ENCODE results near the gene LRRC14B. TPM values are rescaled to one million over a fixed set of nuclear protein-coding genes. Genes with fewer than 3 reads are reported as not detected.
A peak's percentile ranks its signal among the peaks of the same experiment; 100 is the strongest.
"Not testable (repeated sequence)": the region's sequence is repeated elsewhere in the genome, so short reads cannot be mapped to it uniquely, and the experiment has no call there.

LRRC14B gene
- total RNA-seq, 1 donor from 2014 or later: 74.9 TPM

DNA sequence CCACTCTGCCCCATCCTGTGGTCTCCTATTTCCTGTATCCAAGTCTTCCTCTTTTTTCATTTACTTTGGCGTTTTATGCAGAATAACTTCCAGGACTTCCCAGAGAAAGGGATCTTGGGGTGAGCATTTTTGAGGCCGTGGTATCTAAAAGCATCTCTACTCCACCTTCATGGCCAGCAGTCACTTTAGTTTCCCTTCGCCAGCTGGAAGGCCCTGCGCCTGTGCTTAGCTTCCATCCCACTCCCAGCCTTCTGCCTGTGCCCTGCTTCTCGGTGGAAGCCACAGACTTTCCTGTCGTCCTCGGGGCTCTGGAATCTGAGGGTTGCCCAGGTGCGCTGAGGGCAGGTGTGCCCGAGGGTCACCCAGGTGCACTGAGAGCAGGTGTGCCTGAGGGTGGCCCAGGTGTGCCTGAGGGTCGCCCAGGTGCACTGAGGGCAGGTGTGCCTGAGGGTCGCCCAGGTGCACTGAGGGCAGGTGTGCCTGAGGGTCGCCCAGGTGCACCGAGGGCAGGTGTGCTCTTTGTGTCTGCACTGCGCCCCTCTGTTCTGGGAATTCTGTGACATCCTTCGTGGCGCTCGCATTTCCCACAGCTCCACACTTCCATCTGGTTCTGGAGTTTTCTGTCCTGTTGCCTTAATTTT is 32.4 kb upstream of the LRRC14B start:
- intact Hi-C loops (cut with DNase I): no loop called here
- ATAC-seq (no peak), DNase-seq (ENCODE audit: missing footprints) (no peak)

DNA sequence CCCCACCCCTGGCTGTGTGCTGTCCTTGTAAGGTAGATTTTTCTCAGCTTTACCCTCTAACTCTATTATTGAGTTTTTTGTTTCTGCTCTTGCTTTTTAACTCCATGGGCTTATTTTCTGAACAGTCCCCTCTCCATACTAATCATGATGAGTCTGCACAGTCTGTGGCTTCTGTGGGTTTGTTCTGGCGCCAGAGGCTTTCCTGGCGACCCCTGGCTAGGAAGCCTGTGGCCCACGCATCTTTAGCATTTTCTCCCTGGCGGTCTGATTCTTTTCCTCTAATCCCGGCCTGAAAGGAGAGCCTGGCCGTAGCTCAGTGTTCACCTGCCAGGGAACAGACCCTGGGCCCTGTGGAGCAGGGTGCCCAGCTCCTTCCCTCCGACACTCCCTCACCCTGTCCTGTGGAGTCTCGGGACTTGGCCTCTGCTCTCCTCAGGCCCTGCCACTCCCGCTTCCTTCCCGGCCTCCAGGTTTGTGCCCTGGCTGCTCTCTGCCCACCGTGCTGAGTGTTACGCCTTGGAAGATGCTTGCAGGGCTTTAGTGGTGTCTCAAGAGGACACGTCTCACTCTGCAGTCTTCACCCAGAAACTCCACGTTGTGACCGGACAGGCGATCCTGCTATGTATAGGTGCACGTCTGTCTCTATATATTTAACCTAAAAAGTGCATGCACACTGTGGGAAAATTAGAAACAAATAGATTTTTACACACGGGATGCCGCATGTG is 31.7 kb upstream of the LRRC14B start:
- DNase-seq (ENCODE audit: missing footprints): no peak
- intact Hi-C loops (cut with DNase I): no loop called here
- no peak for ATAC-seq

DNA sequence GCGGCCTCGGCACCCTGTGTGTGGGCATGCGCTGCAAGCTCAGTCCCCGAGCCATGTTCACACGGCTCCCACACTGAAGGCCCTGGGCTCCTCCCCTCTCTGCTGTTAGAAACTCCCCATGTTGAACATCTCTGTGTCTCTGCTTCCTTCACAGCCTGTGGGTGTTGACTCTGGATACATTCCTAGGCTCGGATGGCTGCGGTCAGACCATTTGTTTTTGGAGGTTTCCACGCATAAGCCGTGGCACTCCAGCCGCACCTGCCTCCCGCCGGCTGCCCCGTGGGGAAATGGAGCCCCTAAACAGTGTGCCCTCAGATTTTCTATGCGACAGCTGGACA is 31.2 kb upstream of the LRRC14B start:
- no peak for ATAC-seq
- intact Hi-C loops (cut with DNase I): no loop called here
- DNase-seq (ENCODE audit: missing footprints): no peak

DNA sequence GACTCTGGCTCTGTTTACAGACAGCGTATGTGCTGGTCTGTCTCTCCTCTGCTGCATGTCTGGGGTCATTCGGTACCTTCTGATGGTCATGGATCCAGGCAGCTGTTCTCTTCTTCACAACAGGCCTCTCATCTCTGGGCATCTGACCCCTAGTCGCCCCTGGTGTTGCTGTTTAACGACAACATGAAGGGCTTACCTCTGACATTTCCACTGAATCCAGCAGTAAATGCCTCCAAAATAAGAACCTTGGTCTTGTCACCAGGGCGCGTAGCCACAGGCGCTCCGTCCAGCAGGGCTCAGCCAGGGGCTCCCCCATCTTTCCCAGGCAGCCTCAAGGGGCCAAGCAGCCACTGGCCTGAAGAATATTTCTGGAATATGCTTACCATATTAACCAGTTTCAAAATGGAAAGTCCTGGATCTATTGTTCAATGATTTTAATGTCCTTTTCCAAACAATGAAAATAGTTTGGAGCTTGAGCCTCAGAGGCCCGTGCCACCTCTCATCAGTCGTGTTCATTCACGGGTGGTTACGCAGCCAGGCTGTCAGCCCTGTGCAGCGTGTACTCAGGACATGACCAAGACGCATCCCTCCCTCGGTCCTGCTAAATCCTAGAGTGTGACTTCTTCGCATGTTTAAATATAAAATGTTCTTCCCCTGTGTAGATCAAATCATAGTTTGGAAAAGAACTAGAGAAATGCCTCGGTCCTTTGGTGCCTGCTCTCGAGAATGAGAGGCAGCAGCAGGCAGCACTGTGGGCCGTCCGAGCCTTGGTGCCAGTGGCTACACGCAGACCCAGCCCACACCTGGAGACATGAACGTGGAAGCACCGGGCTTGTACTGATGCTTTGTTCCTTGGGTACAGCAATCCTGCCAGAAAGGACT is 30.1 kb upstream of the LRRC14B start:
- intact Hi-C loops (cut with DNase I): no loop called here
- ATAC-seq (no peak), DNase-seq (ENCODE audit: missing footprints) (no peak)

DNA sequence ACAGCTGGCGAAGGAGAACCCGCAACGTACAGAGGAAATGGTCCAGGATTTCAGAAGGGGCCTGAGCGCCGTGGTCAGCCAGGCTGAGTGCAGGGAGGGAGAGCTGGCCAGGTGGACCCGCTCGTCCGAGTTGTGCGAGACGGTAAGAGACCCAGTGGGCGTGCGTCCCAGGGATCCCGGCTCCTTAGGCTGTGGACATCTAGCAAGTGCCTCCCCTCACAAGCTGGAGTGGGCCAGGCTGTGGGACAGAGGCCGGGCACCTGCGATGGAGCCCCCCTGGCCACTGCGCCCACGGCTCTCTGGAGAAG is 29.5 kb upstream of the LRRC14B start:
- intact Hi-C loops (cut with DNase I): no loop called here
- ATAC-seq: no peak
- no peak for DNase-seq (ENCODE audit: missing footprints)

DNA sequence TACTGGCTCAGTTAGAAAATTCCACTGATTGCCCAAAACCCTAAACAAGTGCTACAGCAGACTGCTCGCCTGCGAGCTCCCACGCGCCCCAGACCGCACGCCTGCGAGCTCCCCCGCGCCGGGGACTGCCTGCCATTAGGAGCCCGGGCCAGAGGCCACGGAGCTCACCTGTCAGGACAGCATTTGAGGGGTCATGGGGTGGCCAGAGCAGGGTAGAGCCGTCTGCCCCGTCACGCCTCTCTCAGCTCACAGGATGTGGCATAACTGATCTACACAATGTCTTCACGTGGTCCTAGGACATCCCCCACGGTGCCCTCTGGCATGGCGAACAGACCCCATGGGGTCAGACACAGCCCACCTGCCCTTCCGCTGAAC is 29.1 kb upstream of the LRRC14B start:
- DNase-seq (ENCODE audit: missing footprints): no peak
- intact Hi-C loops (cut with DNase I): no loop called here
- no peak for ATAC-seq

DNA sequence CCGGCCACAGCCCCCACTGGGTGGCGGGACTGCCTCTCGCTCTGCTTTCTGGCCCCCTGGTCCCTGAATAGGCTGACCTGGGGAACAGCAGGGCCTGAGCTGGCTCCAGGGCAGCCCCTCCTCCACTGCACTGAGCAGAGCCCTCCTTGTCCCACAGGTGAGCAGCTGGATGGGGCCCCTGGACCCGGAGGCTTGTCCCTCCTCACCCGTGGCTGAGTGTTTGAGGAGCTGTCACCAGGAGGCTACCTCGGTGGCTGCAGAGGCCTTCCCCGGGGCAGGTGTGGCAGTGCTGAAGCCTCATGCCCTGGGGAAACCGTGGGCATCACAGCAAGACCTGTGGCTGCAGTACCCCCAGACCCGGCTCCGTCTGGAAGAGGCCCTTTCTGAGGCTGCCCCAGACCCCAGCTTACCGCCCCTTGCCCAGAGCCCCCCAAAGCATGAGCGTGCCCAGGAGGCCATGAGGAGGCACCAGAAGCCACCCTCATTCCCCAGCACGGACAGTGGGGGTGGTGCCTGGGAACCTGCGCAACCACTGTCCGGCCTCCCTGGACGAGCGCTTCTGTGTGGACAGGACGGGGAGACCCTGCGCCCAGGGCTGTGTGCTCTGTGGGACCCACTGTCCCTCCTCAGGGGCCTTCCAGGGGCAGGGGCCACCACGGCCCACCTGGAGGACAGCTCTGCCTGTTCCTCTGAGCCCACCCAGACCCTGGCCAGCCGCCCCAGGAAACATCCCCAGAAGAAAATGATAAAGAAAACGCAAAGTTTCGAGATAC is 28.5 kb upstream of the LRRC14B start:
- DNase-seq (ENCODE audit: missing footprints): no peak
- no peak for ATAC-seq
- intact Hi-C loops (cut with DNase I): no loop called here

DNA sequence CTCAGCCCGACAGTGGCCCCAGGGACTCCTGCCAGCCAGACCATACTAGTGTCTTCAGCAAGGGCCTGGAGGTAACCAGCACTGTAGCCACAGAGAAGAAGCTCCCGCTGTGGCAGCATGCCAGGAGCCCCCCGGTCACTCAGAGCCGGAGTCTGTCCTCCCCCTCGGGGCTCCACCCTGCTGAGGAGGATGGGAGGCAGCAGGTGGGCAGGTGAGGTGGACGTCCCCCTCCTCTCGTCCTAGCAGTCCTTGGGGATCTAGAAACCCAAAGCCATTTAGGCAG is 28.0 kb upstream of the LRRC14B start:
- ATAC-seq: no peak
- DNase-seq (ENCODE audit: missing footprints): no peak
- intact Hi-C loops (cut with DNase I): no loop called here

DNA sequence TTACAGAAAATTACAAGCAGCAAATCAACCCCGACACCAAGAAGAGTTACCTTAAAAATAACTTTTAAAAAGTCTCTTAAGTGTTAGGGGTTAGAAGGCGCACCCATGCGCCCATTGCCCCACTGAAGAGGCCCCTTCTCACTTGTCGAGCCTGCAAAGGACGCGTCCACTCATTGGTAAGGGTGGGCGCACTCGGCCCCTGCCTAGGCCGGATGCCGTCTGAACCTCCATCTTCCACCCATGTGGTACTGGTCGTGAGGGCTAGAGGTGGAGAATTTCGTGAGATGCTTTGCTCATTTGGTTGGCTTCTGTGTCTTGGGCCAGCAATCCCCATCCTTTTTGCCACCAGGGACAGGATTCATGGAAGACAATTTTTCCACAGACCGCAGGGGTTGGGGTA is 27.5 kb upstream of the LRRC14B start:
- no peak for DNase-seq (ENCODE audit: missing footprints)
- ATAC-seq: no peak
- intact Hi-C loops (cut with DNase I): no loop called here

DNA sequence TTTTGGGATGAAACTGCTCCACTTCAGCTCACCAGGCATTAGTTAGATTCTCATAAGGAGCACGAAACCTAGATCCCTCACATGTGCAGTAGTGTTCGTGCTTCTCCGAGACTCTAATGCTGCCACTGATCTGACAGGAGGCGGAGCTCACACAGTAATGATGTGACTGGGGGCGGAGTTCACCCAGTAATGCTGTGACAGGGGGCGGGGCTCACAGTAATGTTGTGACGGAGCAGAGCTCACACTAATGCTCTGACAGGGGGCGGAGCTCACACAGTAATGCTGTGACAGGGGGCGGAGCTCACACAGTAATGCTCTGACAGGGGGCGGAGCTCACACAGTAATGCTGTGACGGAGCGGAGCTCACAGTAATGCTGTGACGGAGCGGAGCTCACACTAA is 27.1 kb upstream of the LRRC14B start:
- ATAC-seq (no peak), DNase-seq (ENCODE audit: missing footprints) (no peak)
- intact Hi-C loops (cut with DNase I): no loop called here

DNA sequence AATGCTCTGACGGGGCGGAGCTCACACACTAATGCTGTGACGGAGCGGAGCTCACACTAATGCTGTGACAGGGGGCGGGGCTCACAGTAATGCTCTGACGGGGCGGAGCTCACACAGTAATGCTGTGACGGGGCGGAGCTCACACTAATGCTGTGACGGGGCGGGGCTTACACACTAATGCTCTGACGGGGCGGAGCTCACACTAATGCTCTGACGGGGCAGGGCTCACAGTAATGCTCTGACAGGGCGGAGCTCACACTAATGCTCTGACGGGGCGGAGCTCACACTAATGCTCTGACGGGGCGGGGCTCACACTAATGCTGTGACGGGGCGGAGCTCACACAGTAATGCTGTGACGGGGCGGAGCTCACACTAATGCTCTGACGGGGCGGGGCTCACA is 26.5 kb upstream of the LRRC14B start:
- ATAC-seq; DNase-seq (ENCODE audit: missing footprints); intact Hi-C loops (cut with DNase I): not testable (repeated sequence)

DNA sequence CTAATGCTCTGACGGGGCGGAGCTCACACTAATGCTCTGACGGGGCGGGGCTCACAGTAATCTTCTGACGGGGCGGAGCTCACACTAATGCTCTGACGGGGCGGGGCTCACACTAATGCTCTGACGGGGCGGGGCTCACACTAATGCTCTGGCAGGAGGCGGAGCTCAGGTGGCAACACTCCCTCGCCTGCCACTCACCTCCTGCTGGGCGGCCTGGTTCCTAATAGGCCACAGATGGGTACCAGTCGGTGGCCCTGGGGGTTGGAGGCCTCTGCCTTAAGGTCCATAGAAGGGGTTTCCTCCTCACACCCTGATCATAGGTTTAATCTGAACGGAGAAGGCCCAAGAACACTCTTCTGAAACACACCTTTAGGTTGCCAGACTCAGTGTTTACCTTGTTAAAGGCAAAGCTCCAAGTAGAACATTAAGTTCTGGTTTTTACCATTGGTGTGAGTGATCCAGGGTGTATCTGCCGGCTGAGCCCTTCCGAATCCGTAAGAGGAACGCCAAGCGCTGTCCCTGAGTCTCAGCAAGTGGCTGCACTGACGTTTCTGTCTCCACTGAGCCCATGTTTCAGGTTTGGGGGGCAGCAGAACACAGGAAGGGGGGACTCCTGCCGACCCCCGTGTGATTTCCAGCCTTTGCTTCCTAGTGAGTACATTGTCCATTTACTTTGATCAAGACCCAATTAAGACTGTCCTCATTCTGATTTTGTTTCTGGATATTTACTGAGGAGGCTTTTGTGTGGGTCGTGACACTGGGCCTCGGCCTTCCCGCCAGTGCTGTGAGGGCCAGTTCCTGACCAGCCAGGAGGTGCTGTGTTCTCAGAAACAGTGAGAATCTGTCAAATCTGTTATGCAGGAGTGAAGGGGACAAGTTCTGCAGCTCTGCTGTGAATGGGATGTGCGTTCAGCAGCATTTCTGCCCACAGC is 24.6 kb upstream of the LRRC14B start:
- intact Hi-C loops (cut with DNase I): no loop called here
- no peak for DNase-seq (ENCODE audit: missing footprints)
- no peak for ATAC-seq

DNA sequence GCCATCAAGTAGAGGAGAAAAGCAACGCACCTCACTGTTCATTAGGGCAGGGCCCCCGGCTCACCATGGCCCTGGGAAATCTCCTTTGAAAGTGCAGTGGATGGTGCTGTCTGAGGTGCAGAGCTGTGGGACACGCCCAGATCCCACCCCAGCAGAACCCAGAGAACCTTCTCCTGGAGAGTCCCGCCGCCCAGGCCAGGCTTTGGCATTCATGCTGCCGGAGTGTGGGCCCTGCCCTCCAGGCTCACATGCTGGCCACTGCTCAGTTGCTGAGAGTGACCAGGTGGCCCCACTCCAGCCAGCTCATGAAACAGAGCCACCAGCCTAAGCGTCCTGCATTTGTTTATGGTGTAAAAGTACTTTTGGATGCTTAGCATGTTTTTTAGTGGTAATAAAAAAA is 23.8 kb upstream of the LRRC14B start:
- intact Hi-C loops (cut with DNase I): no loop called here
- no peak for ATAC-seq
- DNase-seq (ENCODE audit: missing footprints): no peak

DNA sequence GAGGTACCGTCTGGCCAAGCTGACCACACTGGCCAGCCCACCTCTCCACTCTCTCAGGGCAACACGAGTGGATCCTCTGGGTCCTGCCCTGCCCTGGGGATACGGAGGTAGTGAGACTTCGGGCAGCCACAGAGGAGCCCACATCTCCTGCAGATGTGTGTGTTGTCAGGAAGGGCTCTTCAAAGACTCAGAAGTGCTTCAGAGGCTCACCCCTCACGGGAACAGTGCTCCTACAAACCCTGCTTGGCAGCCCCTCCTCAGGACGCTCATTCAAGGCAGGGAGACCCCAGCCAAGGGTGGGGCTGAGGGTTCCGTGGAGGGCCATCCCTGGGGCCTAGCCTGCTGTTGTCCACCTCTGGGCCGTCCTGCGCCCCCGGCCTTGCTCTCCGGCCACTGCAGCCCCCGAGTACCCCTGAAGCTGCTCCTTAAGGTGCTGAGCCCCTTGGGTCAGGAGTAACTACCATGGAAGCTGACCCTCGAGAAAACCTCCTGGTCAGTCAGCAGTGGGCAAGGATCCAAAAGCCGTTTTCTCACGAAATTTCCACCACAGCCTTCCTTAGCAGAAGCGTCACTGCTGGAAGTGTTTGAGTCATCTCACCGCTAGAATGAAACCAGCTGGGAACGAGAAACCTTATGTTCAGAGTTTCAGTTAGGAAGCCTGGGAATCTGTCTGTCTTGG is 23.2 kb upstream of the LRRC14B start:
- no peak for DNase-seq (ENCODE audit: missing footprints)
- intact Hi-C loops (cut with DNase I): no loop called here
- no peak for ATAC-seq

DNA sequence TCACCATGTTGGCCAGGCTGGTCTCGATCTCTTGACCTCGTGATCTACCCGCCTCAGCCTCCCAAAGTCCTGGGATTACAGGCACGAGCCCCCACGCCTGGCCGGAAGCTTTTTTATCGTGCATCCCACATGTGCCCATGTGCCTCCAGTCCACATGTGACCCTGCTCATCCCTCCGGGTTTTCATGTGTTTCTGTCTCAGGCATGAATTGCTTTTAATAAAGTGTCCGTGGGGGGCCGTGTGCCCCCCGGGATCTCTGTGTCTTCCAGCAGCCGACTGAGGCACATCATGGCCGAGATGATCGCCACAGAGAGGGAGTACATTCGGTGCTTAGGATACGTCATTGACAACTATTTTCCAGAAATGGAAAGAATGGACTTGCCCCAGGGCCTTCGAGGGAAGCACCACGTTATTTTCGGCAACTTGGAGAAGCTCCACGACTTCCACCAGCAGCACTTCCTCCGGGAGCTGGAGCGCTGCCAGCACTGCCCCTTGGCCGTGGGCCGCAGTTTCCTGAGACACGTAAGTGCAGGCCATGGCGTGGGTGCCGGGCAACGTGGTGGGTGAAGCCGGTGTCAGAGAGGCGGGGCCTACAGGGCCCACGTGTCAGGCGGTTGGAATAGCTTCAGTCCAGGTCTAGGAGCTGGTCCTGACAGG is 22.1 kb upstream of the LRRC14B start:
- DNase-seq (ENCODE audit: missing footprints) (peak; percentile 83), ATAC-seq (peak; percentile 40)
- intact Hi-C loops (cut with DNase I): no loop called here

DNA sequence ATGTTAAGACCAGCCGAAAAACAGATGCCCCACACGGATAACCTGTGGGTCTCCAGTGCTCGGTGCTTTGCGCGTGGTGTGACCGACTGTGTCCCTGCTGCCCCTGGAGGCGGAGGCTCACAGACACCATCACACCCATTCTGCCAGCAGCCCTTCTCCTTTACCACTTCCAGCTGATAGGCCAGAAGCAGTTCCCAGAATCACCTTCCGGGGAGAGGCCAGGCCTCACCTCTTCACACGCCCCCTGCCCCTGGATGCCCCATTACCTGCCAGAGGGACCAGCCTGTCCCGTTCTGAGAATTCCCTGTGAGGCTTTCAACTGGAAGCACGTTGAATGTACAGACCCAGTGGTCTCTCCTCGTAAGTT is 21.6 kb upstream of the LRRC14B start:
- intact Hi-C loops (cut with DNase I): no loop called here
- DNase-seq (ENCODE audit: missing footprints) (no peak), ATAC-seq (peak; percentile 6)

DNA sequence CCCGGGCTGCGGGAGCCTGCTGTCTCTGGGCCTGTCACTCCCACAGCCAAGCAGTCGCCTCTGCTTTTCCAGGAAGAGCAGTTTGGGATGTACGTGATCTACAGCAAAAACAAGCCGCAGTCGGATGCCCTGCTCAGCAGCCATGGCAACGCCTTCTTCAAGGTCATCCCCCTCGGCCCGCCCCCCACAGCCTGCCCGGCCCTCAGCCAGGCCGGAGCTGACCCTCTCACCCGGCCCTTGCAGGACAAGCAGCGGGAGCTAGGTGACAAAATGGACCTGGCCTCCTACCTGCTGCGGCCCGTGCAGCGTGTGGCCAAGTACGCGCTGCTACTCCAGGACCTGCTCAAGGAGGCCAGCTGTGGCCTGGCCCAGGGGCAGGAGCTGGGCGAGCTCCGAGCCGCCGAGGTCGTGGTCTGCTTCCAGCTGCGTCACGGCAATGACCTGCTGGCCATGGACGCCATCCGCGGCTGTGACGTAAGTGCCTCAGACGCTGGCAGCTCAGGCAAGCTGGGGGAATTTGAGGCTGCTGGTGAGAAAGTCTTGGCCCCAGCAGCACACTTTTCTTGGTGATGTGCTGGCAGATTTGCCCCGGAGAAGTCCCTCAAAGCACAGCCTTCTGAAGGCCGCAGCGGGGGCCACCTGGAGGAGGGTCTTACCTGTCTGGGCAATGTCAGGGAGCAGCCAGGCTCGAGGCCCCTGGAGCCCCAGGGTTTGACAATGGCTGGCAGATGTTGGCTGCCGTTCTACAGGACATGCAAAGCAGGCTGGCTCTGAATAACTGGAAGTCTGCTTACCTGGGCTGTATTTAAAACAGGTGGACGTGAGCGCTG is 20.1 kb upstream of the LRRC14B start:
- intact Hi-C loops (cut with DNase I): no loop called here
- peak; percentile 50 for DNase-seq (ENCODE audit: missing footprints)
- ATAC-seq: no peak
